ENCODE results near the gene RABL2B.

RABL2B gene

DNA sequence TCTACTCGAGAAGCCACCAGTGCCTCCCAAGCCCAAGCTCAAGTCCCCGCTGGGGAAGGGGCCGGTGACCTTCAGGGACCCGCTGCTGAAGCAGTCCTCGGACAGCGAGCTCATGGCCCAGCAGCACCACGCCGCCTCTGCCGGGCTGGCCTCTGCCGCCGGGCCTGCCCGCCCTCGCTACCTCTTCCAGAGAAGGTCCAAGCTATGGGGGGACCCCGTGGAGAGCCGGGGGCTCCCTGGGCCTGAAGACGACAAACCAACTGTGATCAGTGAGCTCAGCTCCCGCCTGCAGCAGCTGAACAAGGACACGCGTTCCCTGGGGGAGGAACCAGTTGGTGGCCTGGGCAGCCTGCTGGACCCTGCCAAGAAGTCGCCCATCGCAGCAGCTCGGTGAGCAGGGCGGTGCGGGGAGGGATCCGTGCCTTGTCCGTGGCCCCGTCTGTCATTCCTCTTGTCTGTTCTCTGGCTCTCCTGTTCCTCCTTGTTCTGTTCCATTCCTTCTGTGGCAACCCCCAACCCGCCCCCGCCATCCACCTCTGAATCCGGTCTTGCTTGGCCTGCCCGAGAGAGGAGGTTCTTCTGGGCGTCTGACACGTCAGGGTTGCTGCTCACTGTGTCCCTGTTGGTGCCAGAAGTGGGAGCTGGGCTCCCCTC lies 61.3 kb downstream of the RABL2B start:
- no peak for DNase-seq

DNA sequence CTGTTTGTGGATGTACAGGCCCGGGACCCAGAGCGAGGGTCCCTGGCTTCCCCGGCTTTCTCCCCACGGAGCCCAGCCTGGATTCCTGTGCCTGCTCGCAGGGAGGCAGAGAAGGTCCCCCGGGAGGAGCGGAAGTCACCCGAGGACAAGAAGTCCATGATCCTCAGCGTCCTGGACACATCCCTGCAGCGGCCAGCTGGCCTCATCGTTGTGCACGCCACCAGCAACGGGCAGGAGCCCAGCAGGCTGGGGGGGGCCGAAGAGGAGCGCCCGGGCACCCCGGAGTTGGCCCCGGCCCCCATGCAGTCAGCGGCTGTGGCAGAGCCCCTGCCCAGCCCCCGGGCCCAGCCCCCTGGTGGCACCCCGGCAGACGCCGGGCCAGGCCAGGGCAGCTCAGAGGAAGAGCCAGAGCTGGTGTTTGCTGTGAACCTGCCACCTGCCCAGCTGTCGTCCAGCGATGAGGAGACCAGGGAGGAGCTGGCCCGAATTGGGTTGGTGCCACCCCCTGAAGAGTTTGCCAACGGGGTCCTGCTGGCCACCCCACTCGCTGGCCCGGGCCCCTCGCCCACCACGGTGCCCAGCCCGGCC lies 62.1 kb downstream of the RABL2B start:
- no peak for DNase-seq

DNA sequence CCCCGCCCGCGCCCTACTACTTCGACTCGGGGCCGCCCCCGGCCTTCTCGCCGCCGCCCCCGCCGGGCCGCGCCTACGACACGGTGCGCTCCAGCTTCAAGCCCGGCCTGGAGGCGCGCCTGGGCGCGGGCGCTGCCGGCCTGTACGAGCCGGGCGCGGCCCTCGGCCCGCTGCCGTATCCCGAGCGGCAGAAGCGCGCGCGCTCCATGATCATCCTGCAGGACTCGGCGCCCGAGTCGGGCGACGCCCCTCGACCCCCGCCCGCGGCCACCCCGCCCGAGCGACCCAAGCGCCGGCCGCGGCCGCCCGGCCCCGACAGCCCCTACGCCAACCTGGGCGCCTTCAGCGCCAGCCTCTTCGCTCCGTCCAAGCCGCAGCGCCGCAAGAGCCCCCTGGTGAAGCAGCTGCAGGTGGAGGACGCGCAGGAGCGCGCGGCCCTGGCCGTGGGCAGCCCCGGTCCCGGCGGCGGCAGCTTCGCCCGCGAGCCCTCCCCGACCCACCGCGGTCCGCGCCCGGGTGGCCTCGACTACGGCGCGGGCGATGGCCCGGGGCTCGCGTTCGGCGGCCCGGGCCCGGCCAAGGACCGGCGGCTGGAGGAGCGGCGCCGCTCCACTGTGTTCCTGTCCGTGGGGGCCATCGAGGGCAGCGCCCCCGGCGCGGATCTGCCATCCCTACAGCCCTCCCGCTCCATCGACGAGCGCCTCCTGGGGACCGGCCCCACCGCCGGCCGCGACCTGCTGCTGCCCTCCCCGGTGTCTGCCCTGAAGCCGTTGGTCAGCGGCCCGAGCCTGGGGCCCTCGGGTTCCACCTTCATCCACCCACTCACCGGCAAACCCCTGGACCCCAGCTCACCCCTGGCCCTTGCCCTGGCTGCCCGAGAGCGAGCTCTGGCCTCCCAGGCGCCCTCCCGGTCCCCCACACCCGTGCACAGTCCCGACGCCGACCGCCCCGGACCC lies 62.9 kb downstream of the RABL2B start:
- no peak for DNase-seq

DNA sequence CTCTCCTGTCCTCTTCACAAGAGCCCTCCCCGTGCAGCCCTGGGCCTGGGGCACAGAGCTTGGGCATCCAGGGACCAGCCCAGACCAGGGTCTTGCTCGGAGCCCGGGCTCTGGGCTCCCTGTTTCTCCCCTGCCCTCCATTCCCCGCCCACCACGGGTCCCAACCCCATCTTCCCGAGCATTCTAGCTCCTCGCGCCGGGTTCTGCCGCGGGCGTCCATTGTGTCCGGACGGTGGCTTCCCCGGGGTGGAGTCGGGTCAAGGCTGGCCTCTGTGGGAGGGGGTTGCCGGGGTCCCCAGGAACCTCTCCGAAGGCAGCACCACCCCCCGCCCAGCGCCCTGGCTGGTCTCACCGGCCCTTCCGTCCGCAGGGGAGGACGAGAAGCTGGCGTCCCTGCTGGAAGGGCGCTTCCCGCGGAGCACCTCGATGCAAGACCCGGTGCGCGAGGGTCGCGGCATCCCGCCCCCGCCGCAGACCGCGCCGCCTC lies 63.6 kb downstream of the RABL2B start:
- no peak for DNase-seq

DNA sequence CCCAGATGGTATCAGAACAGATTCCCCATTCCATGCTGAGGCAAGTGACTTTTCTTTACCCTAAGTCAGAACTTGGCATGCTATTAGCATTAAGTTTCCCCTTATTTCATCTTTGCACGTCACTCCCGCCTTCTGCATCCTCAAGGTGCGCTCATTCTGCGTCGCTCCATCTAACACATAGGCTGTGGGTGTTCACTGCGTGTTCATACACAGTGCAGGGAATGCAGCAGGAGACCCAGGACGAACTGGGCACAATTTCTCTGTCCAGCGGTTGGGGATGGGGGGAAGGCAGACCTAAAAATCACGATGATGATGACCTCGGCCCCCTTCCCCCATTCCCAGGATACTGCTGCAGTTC lies 65.1 kb downstream of the RABL2B start:
- DNase-seq: no peak

DNA sequence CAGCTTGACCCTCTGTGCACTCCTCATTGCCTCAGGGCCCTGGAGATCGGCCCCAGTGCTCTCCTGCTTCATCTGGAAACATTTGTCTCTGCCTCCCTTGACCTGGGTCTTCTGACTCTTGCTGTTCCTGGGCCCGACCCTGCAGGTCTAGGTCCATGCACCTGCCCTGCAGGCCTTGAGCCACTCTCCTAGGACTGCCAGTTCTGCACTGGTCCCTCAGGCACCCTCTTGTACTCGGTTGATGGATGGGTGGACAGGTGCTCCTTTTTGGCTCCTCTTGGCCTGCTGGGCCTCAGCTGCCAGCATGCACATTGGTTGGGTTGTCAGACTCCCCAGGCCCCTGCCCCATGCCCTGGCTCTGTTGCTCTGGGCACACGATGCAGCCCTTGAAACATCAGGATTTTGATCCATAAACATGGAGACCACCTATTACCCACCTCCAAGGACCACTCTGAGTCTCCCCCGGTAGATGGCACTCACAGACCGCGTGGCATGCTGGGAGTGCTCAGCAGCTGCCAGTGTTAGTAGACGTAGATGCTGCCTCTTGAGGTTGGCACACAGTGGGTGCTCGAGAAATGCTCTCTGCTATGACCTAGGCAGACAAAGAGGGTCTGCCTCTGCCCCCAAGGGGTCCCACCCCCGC lies 65.6 kb downstream of the RABL2B start:
- no peak for DNase-seq
